B cell (primary cell): Measurements from ENCODE around the gene MYZAP. TPM values are rescaled to one million over a fixed set of nuclear protein-coding genes. Genes with fewer than 3 reads are reported as not detected.

Experiments used
- ATAC-seq: fragments of 200-7000 bp; cut with Tn5 transposase; one replicate; pipeline ENCODE4 v1.10.0; 2021; ENCODE audit warnings: low read depth, mild to moderate bottlenecking, moderate number of reproducible peaks, moderate library complexity
- CTCF ChIA-PET: fragments of 350-600 bp; sonication (Branson Sonifier 250); formaldehyde crosslinking; loops from one replicate; lab custom pipeline; 2021; ENCODE audit warnings: antibody characterized with exemption, inconsistent platforms; lab: Charles Lee
- POLR2A ChIA-PET: fragments of 350-600 bp; sonication (Branson Sonifier 250); formaldehyde crosslinking; loops from one replicate; lab custom pipeline; 2021; ENCODE audit warnings: antibody characterized with exemption; lab: Charles Lee
- DNase-seq: peaks from one replicate; pipeline ENCODE4 v3.0.0; 2013
- H2AFZ ChIP-seq: 2 replicates; pipeline ENCODE4 v1.6.1; 2012; ENCODE audit warnings: mild to moderate bottlenecking, low read depth, low read length; ENCODE audit not compliant: insufficient read depth, poor library complexity, severe bottlenecking
- H3K27ac ChIP-seq, 2 donors: 1 replicate in 1 of 2; 2 replicates in 1 of 2; pipeline ENCODE4 v1.5.1; 2012 to 2013; ENCODE audit warnings: low read length in 2 of 2, mild to moderate bottlenecking in 2 of 2, moderate library complexity in 1 of 2
- H3K27me3 ChIP-seq, 4 experiments: fragments of 200-600 bp in 1 of 4; sonication (generic) in 1 of 4; replicated peaks in 1 of 4; 1 replicate in 2 of 4; 2 replicates in 2 of 4; pipeline versions ENCODE4 v1.6.1 to v1.7.0; 2013 to 2016; ENCODE audit warnings: low read length in 3 of 4, mild to moderate bottlenecking in 2 of 4, mixed read lengths in 1 of 4, moderate library complexity in 1 of 4; ENCODE audit not compliant: insufficient read depth in 4 of 4, control insufficient read depth in 3 of 4; ENCODE audit errors: control extremely low read depth in 1 of 4
- H3K36me3 ChIP-seq, 2 experiments: replicated peaks in 1 of 2; 1 replicate in 1 of 2; 2 replicates in 1 of 2; pipeline versions ENCODE4 v1.6.1 to v1.7.1; 2013; ENCODE audit warnings: low read length in 1 of 2; ENCODE audit not compliant: insufficient read depth in 2 of 2, control insufficient read depth in 1 of 2; ENCODE audit errors: control extremely low read depth in 1 of 2, extremely low read depth in 1 of 2
- H3K4me1 ChIP-seq, 2 donors: fragments of 200-600 bp in 1 of 2; sonication (generic) in 1 of 2; 1 replicate in 1 of 2; 2 replicates in 1 of 2; pipeline versions ENCODE4 v1.5.1 to v1.6.1; 2013 to 2017; ENCODE audit warnings: low read length in 2 of 2; ENCODE audit not compliant: control insufficient read depth in 2 of 2, insufficient read depth in 2 of 2
- H3K4me2 ChIP-seq: replicated peaks from 2 replicates; pipeline ENCODE3; 2012; ENCODE audit warnings: mild to moderate bottlenecking, low read depth, low read length; ENCODE audit not compliant: poor library complexity, severe bottlenecking
- H3K4me3 ChIP-seq, 5 experiments: fragments of 200-600 bp in 1 of 5; sonication (generic) in 1 of 5; 1 replicate in 3 of 5; 2 replicates in 2 of 5; pipeline versions ENCODE4 v1.5.1 to v1.7.0; 2011 to 2016; ENCODE audit warnings: low read length in 4 of 5, mild to moderate bottlenecking in 4 of 5, low read depth in 2 of 5, control low read depth in 1 of 5, moderate library complexity in 1 of 5; ENCODE audit not compliant: insufficient read depth in 1 of 5; ENCODE audit errors: control extremely low read depth in 1 of 5, extremely low read depth in 1 of 5
- H3K79me2 ChIP-seq: fragments of 200-600 bp; sonication (generic); one replicate; pipeline ENCODE4 v1.6.0; 2016; ENCODE audit warnings: low read length; ENCODE audit not compliant: control insufficient read depth, insufficient read depth
- H3K9ac ChIP-seq: fragments of 200-600 bp; sonication (generic); 2 replicates; pipeline ENCODE4 v1.6.1; 2017; ENCODE audit warnings: mild to moderate bottlenecking, low read length, moderate library complexity
- H3K9me3 ChIP-seq, 3 donors: one replicate each; pipeline versions ENCODE4 v1.6.1 to v1.7.1; 2013; ENCODE audit warnings: low read length in 2 of 3; ENCODE audit not compliant: control insufficient read depth in 2 of 3, insufficient read depth in 1 of 3; ENCODE audit errors: control extremely low read depth in 1 of 3
- H4K20me1 ChIP-seq: 2 replicates; pipeline ENCODE4 v1.6.0; 2012; ENCODE audit warnings: mild to moderate bottlenecking, low read length; ENCODE audit not compliant: insufficient read depth, control insufficient read depth, poor library complexity, severe bottlenecking
- H3K27ac Mint-ChIP-seq: one replicate; pipeline ENCODE4 v1.8.0; 2021; ENCODE audit warnings: mixed read lengths
- H3K27me3 Mint-ChIP-seq: one replicate; pipeline ENCODE4 v1.8.0; 2021; ENCODE audit warnings: mixed read lengths
- H3K4me1 Mint-ChIP-seq: one replicate; pipeline ENCODE4 v1.8.0; 2021; ENCODE audit warnings: mixed read lengths
- H3K4me3 Mint-ChIP-seq: one replicate; pipeline ENCODE4 v1.8.0; 2021; ENCODE audit warnings: mixed read lengths
- H3K9me3 Mint-ChIP-seq: one replicate; pipeline ENCODE4 v1.8.0; 2022; ENCODE audit warnings: mixed read lengths; ENCODE audit not compliant: insufficient read depth
- EZH2 ChIP-seq: IDR thresholded peaks from 2 replicates; pipeline ENCODE4 v1.6.1; 2012; ENCODE audit warnings: borderline replicate concordance, low read depth, mild to moderate bottlenecking, moderate library complexity, low read length; ENCODE audit not compliant: insufficient read depth, poor library complexity, severe bottlenecking
- WGBS: methylation state at CpG from one replicate; pipeline ENCODE4 v1.1.5; 2013; ENCODE audit warnings: missing lambda C conversion rate; ENCODE audit not compliant: insufficient coverage; 5-methylcytosine and 5-hydroxymethylcytosine counted together
- intact Hi-C: fragments of 100-400 bp; cut with micrococcal nuclease; formaldehyde crosslinking; loops from one replicate; pipeline ENCODE4 v1.10.0; 2022
- polyA plus RNA-seq: library from polyadenylated mRNA; depleted of rRNA; stranded (reverse); fragments of >200 nt; gene quantifications from 2 replicates; pipeline ENCODE4 v1.2.3, GENCODE V29; 2012
- total RNA-seq, 2 donors: library from RNA; stranded (reverse); fragments of 120-200 nt in 1 of 2; gene quantifications; 1 replicate in 1 of 2; 2 replicates in 1 of 2; pipeline versions ENCODE4 v1.2.3 to v1.2.4, GENCODE V29; 2013 to 2022
- TF ChIP-seq, protein P1 (sequence below): fragments of 200-600 bp; IDR thresholded peaks from one replicate; pipeline ENCODE4 v1.8.0; 2022; ENCODE audit warnings: antibody characterized with exemption, mild to moderate bottlenecking

MYZAP gene
- total and polyA plus RNA-seq, 2 donors (not counting 1 experiment from before 2014, with no cell fraction given), result 1.0 to 2.8 TPM

- Mint-ChIP-seq H3K27ac (no peak overlapping the region), H3K4me3 (no peak overlapping the region), H3K9me3 (no peaks in the 10 kb centered on the region), H3K27me3 (peaks cover 4% of the 10 kb centered on the region), H3K4me1 (no peaks in the 10 kb centered on the region)
- Histone ChIP-seq H3K4me1 (no peaks in the 10 kb centered on the region), H3K27me3 (no peaks in the 10 kb centered on the region), H4K20me1 (no peaks in the 10 kb centered on the region), H3K9me3 (no peaks in the 10 kb centered on the region), H3K4me3 (no peak overlapping the region), H3K4me2 (no peak overlapping the region), H3K27ac (no peak overlapping the region), H3K9ac (no peak overlapping the region), H3K79me2 (no peaks in the 10 kb centered on the region), H2AFZ (no peak overlapping the region), H3K36me3 (no peaks in the 10 kb centered on the region)
- ChIA-PET POLR2A (no interaction called here), CTCF (no interaction called here)
- DNase-seq (no peak), ATAC-seq (no peak)
- 98% methylated on average over 4 of the region's 4 CpGs for WGBS
- TF ChIP-seq, protein P1, sequence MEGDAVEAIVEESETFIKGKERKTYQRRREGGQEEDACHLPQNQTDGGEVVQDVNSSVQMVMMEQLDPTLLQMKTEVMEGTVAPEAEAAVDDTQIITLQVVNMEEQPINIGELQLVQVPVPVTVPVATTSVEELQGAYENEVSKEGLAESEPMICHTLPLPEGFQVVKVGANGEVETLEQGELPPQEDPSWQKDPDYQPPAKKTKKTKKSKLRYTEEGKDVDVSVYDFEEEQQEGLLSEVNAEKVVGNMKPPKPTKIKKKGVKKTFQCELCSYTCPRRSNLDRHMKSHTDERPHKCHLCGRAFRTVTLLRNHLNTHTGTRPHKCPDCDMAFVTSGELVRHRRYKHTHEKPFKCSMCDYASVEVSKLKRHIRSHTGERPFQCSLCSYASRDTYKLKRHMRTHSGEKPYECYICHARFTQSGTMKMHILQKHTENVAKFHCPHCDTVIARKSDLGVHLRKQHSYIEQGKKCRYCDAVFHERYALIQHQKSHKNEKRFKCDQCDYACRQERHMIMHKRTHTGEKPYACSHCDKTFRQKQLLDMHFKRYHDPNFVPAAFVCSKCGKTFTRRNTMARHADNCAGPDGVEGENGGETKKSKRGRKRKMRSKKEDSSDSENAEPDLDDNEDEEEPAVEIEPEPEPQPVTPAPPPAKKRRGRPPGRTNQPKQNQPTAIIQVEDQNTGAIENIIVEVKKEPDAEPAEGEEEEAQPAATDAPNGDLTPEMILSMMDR, result no peak
- no peak for TF ChIP-seq EZH2
- intact Hi-C loops, result no loop called here
Measured at GRCh38 chr15:57624730-57625129, 33.0 kb downstream of the MYZAP start.

GRCh38 chr15:57625703-57626448, 34.2 kb downstream of the MYZAP start:
- Mint-ChIP-seq H3K4me1 (no peaks in the 10 kb centered on the region), H3K9me3 (no peaks in the 10 kb centered on the region), H3K27me3 (peaks cover 4% of the 10 kb centered on the region), H3K27ac (no peak overlapping the region), H3K4me3 (no peak overlapping the region)
- intact Hi-C loops, result no loop called here
- Histone ChIP-seq H3K4me1 (no peaks in the 10 kb centered on the region), H4K20me1 (no peaks in the 10 kb centered on the region), H3K9ac (no peak overlapping the region), H3K9me3 (no peaks in the 10 kb centered on the region), H2AFZ (no peak overlapping the region), H3K27ac (no peak overlapping the region), H3K27me3 (no peaks in the 10 kb centered on the region), H3K79me2 (no peaks in the 10 kb centered on the region), H3K4me2 (no peak overlapping the region), H3K4me3 (no peak overlapping the region), H3K36me3 (no peaks in the 10 kb centered on the region)
- no peak for DNase-seq
- POLR2A ChIA-PET, result no interaction called here
- CTCF ChIA-PET, result no interaction called here
- ATAC-seq, result no peak
- no peak for TF ChIP-seq EZH2
- TF ChIP-seq, protein P1, result no peak
- 63% methylated on average over 6 of the region's 10 CpGs for WGBS
